Measurements from ENCODE around the gene CLCN5.

GRCh38 chrX:49991758-49992157, 69.4 kb downstream of the CLCN5 start:
- TF ChIP-seq TEAD4 (IDR thresholded peaks at IDR 0.05) (no peak), CREB1 (IDR thresholded peaks at IDR 0.05; ENCODE audit: low read depth) (no peak), TCF12 (IDR thresholded peaks at IDR 0.05; ENCODE audit: low read depth) (no peak), RAD21 (IDR thresholded peaks at IDR 0.05; ENCODE audit: low read depth) (no peak)
